HCT116 (cell line): ENCODE results near the gene LMO2. TPM values are rescaled to one million over a fixed set of nuclear protein-coding genes. Genes with fewer than 3 reads are reported as not detected.

Experiments
- ATAC-seq: fragments of 200-7000 bp; cut with Tn5 transposase; 2 replicates; pipeline ENCODE4 v1.9.1; 2020; ENCODE audit warnings: mild to moderate bottlenecking, moderate library complexity
- BruUV-seq: library from RNA; stranded (reverse); fragments of 400-500 nt; replicated peaks from 2 replicates; lab custom pipeline; 2021; lab: Mats Ljungman, UMichigan
- CTCF ChIA-PET: fragments of 300-600 bp; sonication (Branson Sonifier 250); formaldehyde crosslinking; loops from one replicate; lab custom pipeline; 2021; ENCODE audit warnings: antibody characterized with exemption; lab: Charles Lee
- POLR2A ChIA-PET: fragments of 300-600, 350-600 bp; sonication (Branson Sonifier 250); formaldehyde crosslinking; loops from one replicate; lab custom pipeline; 2021; ENCODE audit warnings: antibody characterized with exemption; lab: Charles Lee
- RAD21 ChIA-PET, 2 experiments: fragments of 300-600 bp; sonication (Branson Sonifier 250); formaldehyde crosslinking; loops; one replicate each; lab custom pipeline; 2023; ENCODE audit warnings: low total read pairs in 2 of 2; ENCODE audit not compliant: uncharacterized antibody in 2 of 2, unreplicated experiment in 2 of 2, low non-redundant PET in 1 of 2; lab: Charles Lee
- DNase-seq: peaks from one replicate; pipeline ENCODE4 v3.0.0-alpha.2; 2010; ENCODE audit warnings: low read depth, low spot score
- H2AFZ ChIP-seq: fragments of 200-600 bp; shearing (Covaris generic), sonication (generic); 2 replicates; pipeline ENCODE4 v1.6.1; 2017; ENCODE audit warnings: low read depth, mixed run types, mixed read lengths, antibody characterized with exemption, low read length; ENCODE audit not compliant: poor library complexity, severe bottlenecking
- H3K27ac ChIP-seq: 2 replicates; pipeline ENCODE4 v1.5.1; 2012; ENCODE audit warnings: low read depth, low read length
- H3K27me3 ChIP-seq: fragments of 200-600 bp; sonication (generic); 2 replicates; pipeline ENCODE4 v1.6.1; 2016; ENCODE audit warnings: mixed run types, low read length, mixed read lengths; ENCODE audit not compliant: insufficient read depth
- H3K36me3 ChIP-seq, 2 experiments: fragments of 200-500 bp in 1 of 2; fragments of 200-600 bp in 1 of 2; sonication (Bioruptor generic) in 1 of 2; sonication (generic) in 1 of 2; 2 replicates each; pipeline versions ENCODE4 v1.5.1 to v1.6.1; 2014 to 2016; ENCODE audit warnings: low read length in 2 of 2, inconsistent platforms in 1 of 2, mixed read lengths in 1 of 2, mixed run types in 1 of 2; ENCODE audit not compliant: insufficient read depth in 2 of 2, control insufficient read depth in 1 of 2
- H3K4me1 ChIP-seq, 2 experiments: fragments of 200-600 bp in 1 of 2; sonication (generic) in 1 of 2; 2 replicates each; pipeline versions ENCODE4 v1.5.1 to v1.6.1; 2012 to 2017; ENCODE audit warnings: low read length in 2 of 2, inconsistent platforms in 1 of 2, mild to moderate bottlenecking in 1 of 2, mixed read lengths in 1 of 2, mixed run types in 1 of 2, moderate library complexity in 1 of 2; ENCODE audit not compliant: insufficient read depth in 2 of 2, control insufficient read depth in 1 of 2
- H3K4me2 ChIP-seq: fragments of 200-600 bp; sonication (generic); 2 replicates; pipeline ENCODE4 v1.6.1; 2017; ENCODE audit warnings: mixed run types, low read length, mixed read lengths
- H3K4me3 ChIP-seq, 2 experiments: fragments of 200-600 bp in 1 of 2; sonication (generic) in 1 of 2; replicated peaks in 1 of 2; 2 replicates each; pipeline ENCODE4 v1.5.1; 2011 to 2016; ENCODE audit warnings: low read length in 2 of 2, control low read depth in 1 of 2, low read depth in 1 of 2, mild to moderate bottlenecking in 1 of 2, mixed read lengths in 1 of 2, mixed run types in 1 of 2
- H3K79me2 ChIP-seq: fragments of 200-600 bp; sonication (generic); 2 replicates; pipeline ENCODE4 v1.6.1; 2017; ENCODE audit warnings: mild to moderate bottlenecking, mixed run types, low read length, moderate library complexity, mixed read lengths; ENCODE audit not compliant: insufficient read depth
- H3K9ac ChIP-seq: fragments of 200-600 bp; sonication (generic); 2 replicates; pipeline ENCODE4 v1.6.1; 2016; ENCODE audit warnings: low read length, mixed read lengths
- H3K9me2 ChIP-seq: fragments of 200-600 bp; sonication (generic), shearing (Covaris generic); 2 replicates; pipeline ENCODE4 v1.6.1; 2017; ENCODE audit warnings: mixed run types, mild to moderate bottlenecking, moderate library complexity; ENCODE audit not compliant: insufficient read depth
- H3K9me3 ChIP-seq, 2 experiments: fragments of 200-500 bp in 1 of 2; fragments of 200-600 bp in 1 of 2; sonication (Bioruptor generic) in 1 of 2; sonication (generic) in 1 of 2; 2 replicates each; pipeline ENCODE4 v1.6.1; 2014 to 2017; ENCODE audit warnings: low read length in 2 of 2, mixed read lengths in 2 of 2, inconsistent platforms in 1 of 2, low read depth in 1 of 2, mild to moderate bottlenecking in 1 of 2, mixed run types in 1 of 2, moderate library complexity in 1 of 2; ENCODE audit not compliant: control insufficient read depth in 1 of 2, insufficient read depth in 1 of 2
- H4K20me1 ChIP-seq: fragments of 200-600 bp; sonication (generic), shearing (Covaris generic); 2 replicates; pipeline ENCODE4 v1.6.1; 2017; ENCODE audit warnings: mixed run types, mild to moderate bottlenecking, moderate library complexity; ENCODE audit not compliant: insufficient read depth
- ATF3 ChIP-seq: IDR thresholded peaks from 2 replicates; pipeline ENCODE4 v1.6.1; 2012
- CBX3 ChIP-seq: IDR thresholded peaks from 2 replicates; pipeline ENCODE4 v1.6.1; 2012; ENCODE audit warnings: low read depth
- CEBPB ChIP-seq: IDR thresholded peaks from 2 replicates; pipeline ENCODE4 v1.6.1; 2012; ENCODE audit warnings: low read depth
- CTCF ChIP-seq, 3 experiments: fragments of 200-600 bp in 1 of 3; sonication (generic) in 1 of 3; IDR thresholded peaks in 2 of 3; conservative IDR thresholded peaks in 1 of 3; 2 replicates each; pipeline ENCODE4 v1.5.1; 2012 to 2017; ENCODE audit warnings: low read depth in 2 of 3, low read length in 2 of 3, antibody characterized with exemption in 1 of 3, borderline replicate concordance in 1 of 3, control low read depth in 1 of 3, mild to moderate bottlenecking in 1 of 3, mixed read lengths in 1 of 3, mixed run types in 1 of 3, moderate library complexity in 1 of 3; ENCODE audit not compliant: insufficient read depth in 1 of 3
- EGR1 ChIP-seq: IDR thresholded peaks from 2 replicates; pipeline ENCODE4 v1.6.1; 2012; ENCODE audit warnings: low read depth
- ELF1 ChIP-seq: IDR thresholded peaks from 2 replicates; pipeline ENCODE4 v1.6.1; 2012; ENCODE audit warnings: low read depth, borderline replicate concordance
- EZH2 ChIP-seq: fragments of 200-600 bp; sonication (generic); IDR thresholded peaks from 2 replicates; pipeline ENCODE4 v1.6.1; 2017; ENCODE audit warnings: antibody characterized with exemption, mixed run types
- EZH2phosphoT487 ChIP-seq: fragments of 200-600 bp; IDR thresholded peaks from 2 replicates; pipeline ENCODE4 v1.6.1; 2018; ENCODE audit warnings: antibody characterized with exemption, borderline replicate concordance
- FOSL1 ChIP-seq: IDR thresholded peaks from 2 replicates; pipeline ENCODE4 v1.6.1; 2012; ENCODE audit warnings: low read depth
- JUND ChIP-seq: IDR thresholded peaks from 2 replicates; pipeline ENCODE4 v1.6.1; 2012
- MAX ChIP-seq: IDR thresholded peaks from 2 replicates; pipeline ENCODE4 v1.6.1; 2012
- POLR2A ChIP-seq: IDR thresholded peaks from 2 replicates; pipeline ENCODE4 v1.7.0; 2011; ENCODE audit warnings: borderline replicate concordance; ENCODE audit not compliant: insufficient read depth, insufficient read length; ENCODE audit errors: extremely low read depth
- POLR2AphosphoS5 ChIP-seq: IDR thresholded peaks from 2 replicates; pipeline ENCODE4 v1.6.1; 2011; ENCODE audit warnings: mild to moderate bottlenecking, low read depth, low read length, moderate library complexity
- RAD21 ChIP-seq: IDR thresholded peaks from 2 replicates; pipeline ENCODE4 v1.6.1; 2012; ENCODE audit warnings: low read depth, mild to moderate bottlenecking
- SIN3A ChIP-seq: IDR thresholded peaks from 2 replicates; pipeline ENCODE4 v1.6.1; 2012; ENCODE audit warnings: low read depth
- SP1 ChIP-seq: IDR thresholded peaks from 2 replicates; pipeline ENCODE4 v1.6.1; 2012; ENCODE audit warnings: low read depth
- SRF ChIP-seq: IDR thresholded peaks from 2 replicates; pipeline ENCODE4 v1.6.1; 2012; ENCODE audit warnings: low read depth
- TCF7L2 ChIP-seq: IDR thresholded peaks from 2 replicates; pipeline ENCODE4 v1.7.0; 2011; ENCODE audit warnings: borderline replicate concordance, inconsistent platforms; ENCODE audit not compliant: insufficient read depth, insufficient read length; ENCODE audit errors: extremely low read depth
- ZBTB33 ChIP-seq: IDR thresholded peaks from 2 replicates; pipeline ENCODE4 v1.6.1; 2011; ENCODE audit warnings: mild to moderate bottlenecking, low read length, moderate library complexity; ENCODE audit not compliant: insufficient replicate concordance; ENCODE audit errors: extremely low read depth
- ZNF274 ChIP-seq: fragments of 200-500 bp; sonication (Bioruptor generic); IDR thresholded peaks from 2 replicates; pipeline ENCODE4 v1.6.1; 2014; ENCODE audit warnings: mild to moderate bottlenecking, low read depth, low read length, inconsistent platforms
- intact Hi-C: fragments of 100-400 bp; cut with micrococcal nuclease; formaldehyde crosslinking; loops from 2 replicates; pipeline ENCODE4 v1.10.0; 2022
- total RNA-seq: library from RNA; stranded (reverse); gene quantifications from one replicate; pipeline ENCODE4 v1.2.1, GENCODE V29; 2021; ENCODE audit not compliant: unreplicated experiment

LMO2 gene
- total RNA-seq, 1 experiment from 2014 or later = 2.8 TPM

- no peak for TF ChIP-seq MAX
- no peak for TF ChIP-seq POLR2AphosphoS5
Observed at GRCh38 chr11:33933602-33934001, 41.7 kb upstream of the LMO2 start (continued).

GRCh38 chr11:33932721-33933120, 40.8 kb upstream of the LMO2 start:
- Histone ChIP-seq H3K27ac (no peak overlapping the region), H2AFZ (no peak overlapping the region), H3K4me1 (no peaks in the 10 kb centered on the region), H3K4me2 (no peak overlapping the region), H3K4me3 (no peak overlapping the region), H3K27me3 (no peaks in the 10 kb centered on the region), H3K36me3 (no peaks in the 10 kb centered on the region), H4K20me1 (no peaks in the 10 kb centered on the region), H3K9ac (no peak overlapping the region), H3K79me2 (no peaks in the 10 kb centered on the region), H3K9me2 (no peaks in the 10 kb centered on the region), H3K9me3 (0 out of 4 replicates have a peak, but pooled peaks cover 0 to 6% of the 10 kb centered on the region in 2 experiments)
- intact Hi-C loops = no loop called here
- CTCF ChIA-PET = no interaction called here
- POLR2A ChIA-PET = no interaction called here
- RAD21 ChIA-PET = no interaction called here
- DNase-seq (no peak), ATAC-seq (no peak)
- no peak for TF ChIP-seq JUND
- no peak for TF ChIP-seq CEBPB
- TF ChIP-seq EGR1 = no peak
- no peak for TF ChIP-seq EZH2
- TF ChIP-seq RAD21 = no peak
- TF ChIP-seq ELF1 = no peak
- no peak for TF ChIP-seq SIN3A
- no peak for TF ChIP-seq TCF7L2
- no peak for TF ChIP-seq ZNF274
- TF ChIP-seq SP1 = no peak
- no peak for TF ChIP-seq CTCF (IDR thresholded peaks at IDR 0.05 in 2 of 3, conservative IDR thresholded peaks at IDR 0.05 in 1 of 3; ENCODE audit: borderline replicate concordance in 1 of 3, insufficient read depth in 1 of 3, low read depth in 2 of 3, low read length in 2 of 3)
- TF ChIP-seq POLR2A = no peak
- TF ChIP-seq EZH2phosphoT487 = no peak
- no peak for TF ChIP-seq ZBTB33
- TF ChIP-seq SRF = no peak
- no peak for TF ChIP-seq ATF3
- no peak for TF ChIP-seq POLR2AphosphoS5
- no peak for TF ChIP-seq CBX3
- no peak for TF ChIP-seq FOSL1
- TF ChIP-seq MAX = no peak
- no TSS peak for BruUV-seq
